ENCODE data around the gene PROSER3.

Gene PROSER3

GRCh38 chr19:35757749-35758608 is at the start of gene PROSER3:
PROSER3 (plus strand) TSS chr19:35758176; CDS start chr19:35758216, 40 bp downstream.
- DNase-seq (ENCODE audit: low spot score): peak; percentile 99

GRCh38 chr19:35708391-35708790 is 49.6 kb upstream of the PROSER3 start:
- DNase-seq (ENCODE audit: low spot score): no peak

GRCh38 chr19:35710784-35711723 is 46.9 kb upstream of the PROSER3 start:
- no peak for DNase-seq (ENCODE audit: low spot score)

DNA sequence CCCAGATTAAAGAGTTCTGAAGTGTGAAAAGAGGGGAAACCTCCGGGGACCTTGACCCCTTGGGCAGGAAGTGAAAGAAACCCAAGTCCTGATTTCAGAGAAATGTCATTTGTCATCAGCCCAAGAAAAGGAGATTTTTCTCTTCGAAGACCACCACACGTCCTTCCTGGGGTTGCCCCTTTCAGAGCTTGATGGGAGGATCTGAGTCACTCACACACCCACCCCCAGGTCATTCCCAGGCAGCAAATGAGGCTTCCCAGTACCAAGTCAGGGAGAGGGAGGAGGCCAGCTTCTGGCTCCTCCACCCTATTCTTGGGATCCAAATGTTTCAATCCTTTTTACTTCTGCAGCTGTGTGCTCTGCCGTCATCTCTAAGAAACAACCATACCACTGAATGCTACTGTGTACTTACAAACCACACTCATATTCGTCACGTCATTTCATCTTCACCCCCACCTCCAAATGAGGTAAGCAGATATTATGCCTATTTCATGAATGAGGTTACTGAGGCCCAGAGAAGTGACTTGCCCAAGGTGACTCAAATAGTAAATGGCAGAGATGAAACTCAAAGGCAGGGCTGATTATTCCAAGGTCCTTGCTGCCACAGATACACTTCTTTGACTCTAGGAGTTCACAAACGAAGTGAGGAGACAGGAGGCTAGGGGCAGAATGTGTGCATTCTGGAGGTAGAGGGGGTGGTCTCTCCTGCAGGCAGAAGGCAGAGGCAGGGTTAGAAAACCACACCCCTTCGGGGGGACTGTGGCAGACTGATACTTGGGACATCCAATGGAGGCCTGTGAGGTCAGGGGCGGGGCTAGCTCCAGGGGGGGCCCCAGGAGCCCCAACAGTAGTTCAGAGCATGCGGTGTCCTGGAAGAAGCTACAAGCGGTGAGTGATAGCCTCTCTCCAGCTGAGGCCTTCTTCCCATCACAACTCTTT is 45.1 kb upstream of the PROSER3 start:
- no peak for DNase-seq (ENCODE audit: low spot score)

DNA sequence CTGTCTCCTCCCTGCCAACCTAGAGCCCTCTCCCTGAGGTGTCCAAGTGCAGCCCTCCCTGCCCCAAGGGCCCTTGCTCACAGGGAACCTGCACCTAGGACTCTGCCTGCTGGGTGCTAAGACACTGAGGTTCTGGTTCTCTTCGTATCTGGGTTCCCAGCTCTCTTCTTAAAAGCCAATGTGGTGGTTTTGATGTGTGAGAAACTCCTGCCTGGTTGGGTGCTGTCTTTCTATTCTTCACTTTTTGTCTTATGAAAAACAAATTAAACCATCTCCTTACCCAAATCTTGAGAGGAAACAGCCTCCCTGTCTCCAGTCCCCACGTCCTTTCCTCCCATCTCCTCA is 44.5 kb upstream of the PROSER3 start:
- DNase-seq (ENCODE audit: low spot score): no peak

- no peak for DNase-seq (ENCODE audit: low spot score)
Observed at GRCh38 chr19:35713904-35714495, 44.0 kb upstream of the PROSER3 start.

GRCh38 chr19:35714601-35715354 is 43.2 kb upstream of the PROSER3 start:
- no peak for DNase-seq (ENCODE audit: low spot score)

DNA sequence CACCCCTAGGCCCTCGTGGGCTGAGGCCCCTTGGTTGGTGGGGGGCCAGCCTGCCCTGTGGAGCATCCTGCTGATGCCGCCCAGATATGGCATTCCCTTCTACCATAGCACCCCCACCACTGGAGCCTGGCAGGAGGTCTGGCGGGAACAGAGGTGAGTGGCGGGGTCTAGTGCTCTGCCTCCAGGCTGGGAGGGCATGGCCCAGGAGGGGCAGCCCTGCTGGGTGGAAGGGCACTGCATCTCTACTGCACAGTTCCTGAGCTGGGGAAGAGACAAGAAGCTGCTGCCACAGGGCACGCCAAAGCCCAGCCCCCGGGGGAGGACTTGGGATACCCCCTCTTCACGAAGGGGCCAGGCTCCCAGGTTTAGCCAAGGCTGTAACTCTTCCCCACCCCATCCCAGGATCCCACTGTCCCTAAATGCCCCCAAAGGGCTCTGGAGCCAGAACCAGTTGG is 42.6 kb upstream of the PROSER3 start:
- no peak for DNase-seq (ENCODE audit: low spot score)

DNA sequence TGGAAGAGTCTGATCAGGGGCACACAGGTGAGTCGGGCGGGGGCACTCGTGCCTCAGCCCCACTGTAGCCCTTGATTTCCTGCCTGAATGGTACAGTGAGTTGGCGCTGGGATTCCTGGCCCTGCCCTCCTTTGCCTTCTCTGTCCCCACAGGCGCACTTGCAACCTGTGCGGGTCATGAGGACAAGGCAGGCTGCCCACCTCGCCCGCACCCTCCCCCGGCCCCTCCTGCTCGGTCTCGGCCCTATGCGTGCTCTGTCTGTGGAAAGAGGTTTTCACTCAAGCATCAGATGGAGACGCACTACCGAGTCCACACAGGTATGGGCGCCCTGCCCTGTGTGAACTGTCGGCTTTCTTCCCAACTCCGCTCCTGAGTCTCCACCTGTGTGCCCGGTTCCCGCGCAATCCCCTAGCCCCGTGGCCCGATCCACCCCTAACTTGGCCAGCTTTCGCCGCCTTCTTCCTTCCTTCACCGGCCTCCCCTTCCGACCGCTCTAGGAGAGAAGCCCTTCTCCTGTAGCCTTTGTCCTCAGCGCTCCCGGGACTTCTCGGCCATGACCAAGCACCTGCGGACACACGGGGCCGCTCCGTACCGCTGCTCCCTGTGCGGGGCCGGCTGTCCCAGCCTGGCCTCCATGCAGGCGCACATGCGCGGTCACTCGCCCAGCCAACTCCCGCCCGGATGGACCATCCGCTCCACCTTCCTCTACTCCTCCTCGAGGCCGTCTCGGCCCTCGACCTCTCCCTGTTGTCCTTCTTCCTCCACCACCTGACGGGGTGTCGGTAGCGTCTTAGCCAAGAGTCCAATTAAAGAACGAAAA is 41.8 kb upstream of the PROSER3 start:
- DNase-seq (ENCODE audit: low spot score): peak; percentile 75

DNA sequence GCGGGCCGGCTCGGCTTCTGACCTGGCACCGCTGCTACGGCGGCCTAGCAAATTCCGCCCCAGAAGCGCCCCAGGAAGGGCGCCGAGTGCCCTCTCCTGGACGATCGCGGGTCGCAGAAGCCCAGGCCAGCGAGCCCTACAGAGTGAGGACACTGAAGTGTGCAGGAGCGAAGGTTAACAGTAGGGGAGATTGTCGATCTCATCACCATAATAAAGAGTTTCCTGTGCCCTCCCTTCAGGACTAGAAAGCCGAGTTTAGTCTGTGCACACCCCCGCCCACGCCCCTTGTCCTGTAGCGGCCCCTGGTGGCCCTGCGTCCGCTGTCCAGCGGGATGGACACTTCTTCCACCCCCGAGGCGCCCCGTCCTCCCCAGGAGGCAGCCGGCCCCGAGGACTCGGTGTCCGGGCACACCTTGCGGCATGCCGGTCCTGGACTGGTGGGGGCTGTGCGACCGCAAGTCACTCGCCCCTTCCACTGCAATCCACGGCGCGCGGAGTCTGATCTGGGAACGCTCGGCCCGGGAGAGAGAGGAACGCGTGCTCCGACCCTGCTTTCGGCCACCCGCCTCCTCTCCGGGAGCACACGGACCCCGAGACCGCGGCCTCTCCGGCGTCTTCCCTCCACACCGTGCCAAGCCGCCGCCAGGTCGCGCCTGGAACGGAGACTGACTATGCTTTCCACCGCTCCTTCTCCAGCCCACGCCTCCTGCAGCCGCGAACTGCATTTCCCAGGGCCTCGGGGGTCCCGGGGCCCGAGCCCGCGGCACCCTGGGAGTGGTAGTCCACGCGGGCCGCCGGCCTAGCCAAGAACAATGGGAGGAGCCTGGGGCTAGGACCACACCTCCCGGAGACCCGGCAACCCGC is 40.9 kb upstream of the PROSER3 start:
- DNase-seq (ENCODE audit: low spot score): peak; percentile 96

DNA sequence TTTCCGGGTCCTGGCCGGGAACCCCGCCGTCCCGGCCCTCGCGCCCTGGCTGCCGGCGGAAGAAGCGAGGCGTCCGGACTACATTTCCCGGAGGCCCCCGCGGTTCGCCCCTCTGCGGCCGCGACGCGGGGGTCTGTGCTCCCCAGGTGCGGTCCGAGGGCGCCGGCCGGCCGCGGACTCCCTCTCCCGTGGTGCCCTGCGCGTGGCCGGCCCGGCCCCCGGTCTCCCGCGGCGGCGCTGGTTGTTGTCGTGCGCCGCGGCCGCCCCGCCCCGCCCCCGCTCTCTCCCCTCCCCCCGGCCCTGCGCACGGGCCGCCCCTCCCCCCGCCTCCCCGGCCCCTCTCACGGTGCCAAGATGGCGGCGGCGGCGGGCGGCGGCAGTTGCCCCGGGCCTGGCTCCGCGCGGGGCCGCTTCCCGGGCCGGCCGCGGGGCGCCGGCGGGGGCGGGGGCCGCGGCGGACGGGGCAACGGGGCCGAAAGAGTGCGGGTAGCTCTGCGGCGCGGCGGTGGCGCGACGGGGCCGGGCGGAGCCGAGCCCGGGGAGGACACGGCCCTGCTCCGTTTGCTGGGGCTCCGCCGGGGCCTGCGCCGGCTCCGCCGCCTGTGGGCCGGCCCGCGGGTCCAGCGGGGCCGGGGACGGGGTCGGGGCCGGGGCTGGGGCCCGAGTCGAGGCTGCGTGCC is 40.2 kb upstream of the PROSER3 start, which contains the start of gene KMT2B:
TSS of gene KMT2B (plus strand) at position 339 of the 680 bp plus-strand sequence. CDS start at position 355, 16 bp downstream.
- DNase-seq (ENCODE audit: low spot score): no peak

DNA sequence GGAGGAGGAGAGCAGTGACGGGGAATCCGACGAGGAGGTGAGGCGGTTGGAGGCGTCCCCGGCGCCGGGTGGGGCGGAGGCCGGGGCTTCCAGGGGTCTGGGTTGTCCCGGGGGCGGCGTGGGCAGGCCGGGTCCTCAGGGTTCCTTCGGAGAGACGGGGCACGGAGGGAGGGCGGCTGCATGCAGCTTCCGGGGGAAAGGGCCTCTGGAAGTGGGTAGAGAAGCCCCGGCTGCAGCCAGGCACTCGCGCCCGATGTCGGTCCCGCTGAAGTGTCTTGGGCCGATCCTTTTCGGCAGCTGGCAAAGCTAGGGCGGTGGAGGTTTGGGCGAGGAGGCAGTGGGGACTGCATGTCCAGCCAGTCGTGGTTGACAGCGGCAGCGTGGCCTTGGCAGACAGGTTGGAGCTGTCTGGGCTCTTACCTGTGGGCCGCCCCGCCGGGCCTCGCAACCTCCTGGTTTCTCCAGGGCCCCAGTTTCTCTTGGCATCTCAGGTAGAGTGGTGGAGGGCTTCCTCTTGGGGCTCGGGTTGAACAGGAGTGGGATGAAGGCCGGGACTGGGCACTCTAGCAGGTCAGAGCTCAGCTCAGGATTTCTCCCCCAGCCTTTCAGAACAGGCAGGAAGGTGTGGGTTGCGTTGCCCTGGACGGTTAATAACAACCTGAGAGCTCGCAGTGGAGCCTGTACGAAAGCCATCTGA is 39.5 kb upstream of the PROSER3 start:
- DNase-seq (ENCODE audit: low spot score): no peak

DNA sequence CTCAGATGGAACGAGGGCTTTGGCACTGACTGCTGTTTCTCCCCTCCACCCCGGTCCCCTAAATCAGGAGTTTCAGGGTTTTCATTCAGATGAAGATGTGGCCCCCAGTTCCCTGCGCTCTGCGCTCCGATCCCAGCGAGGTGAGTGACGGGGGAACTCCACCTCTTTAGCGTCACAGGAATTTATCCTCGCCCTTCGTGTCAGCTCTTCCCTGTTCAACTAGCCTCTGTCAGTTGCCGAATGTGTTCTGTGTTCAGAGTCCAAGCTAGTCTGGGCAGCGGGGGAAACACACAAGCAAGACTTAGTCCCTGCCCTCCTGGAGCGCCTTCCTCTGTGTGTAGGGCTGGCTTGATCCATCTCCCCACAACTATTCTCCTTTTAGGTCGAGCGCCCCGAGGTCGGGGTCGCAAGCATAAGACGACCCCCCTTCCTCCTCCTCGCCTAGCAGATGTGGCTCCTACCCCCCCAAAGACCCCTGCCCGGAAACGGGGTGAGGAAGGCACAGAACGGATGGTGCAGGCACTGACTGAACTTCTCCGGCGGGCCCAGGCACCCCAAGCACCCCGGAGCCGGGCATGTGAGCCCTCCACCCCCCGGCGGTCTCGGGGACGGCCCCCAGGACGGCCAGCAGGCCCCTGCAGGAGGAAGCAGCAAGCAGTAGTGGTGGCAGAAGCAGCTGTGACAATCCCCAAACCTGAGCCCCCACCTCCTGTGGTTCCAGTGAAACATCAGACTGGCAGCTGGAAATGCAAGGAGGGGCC is 38.4 kb upstream of the PROSER3 start:
- no peak for DNase-seq (ENCODE audit: low spot score)

DNA sequence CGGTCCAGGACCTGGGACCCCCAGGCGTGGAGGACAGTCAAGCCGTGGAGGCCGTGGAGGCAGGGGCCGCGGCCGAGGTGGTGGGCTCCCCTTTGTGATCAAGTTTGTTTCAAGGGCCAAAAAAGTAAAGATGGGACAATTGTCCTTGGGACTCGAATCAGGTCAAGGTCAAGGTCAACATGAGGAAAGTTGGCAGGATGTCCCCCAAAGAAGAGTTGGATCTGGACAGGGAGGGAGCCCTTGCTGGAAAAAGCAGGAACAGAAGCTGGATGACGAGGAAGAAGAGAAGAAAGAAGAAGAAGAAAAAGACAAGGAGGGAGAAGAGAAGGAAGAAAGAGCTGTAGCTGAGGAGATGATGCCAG is 37.8 kb upstream of the PROSER3 start:
- no peak for DNase-seq (ENCODE audit: low spot score)

DNA sequence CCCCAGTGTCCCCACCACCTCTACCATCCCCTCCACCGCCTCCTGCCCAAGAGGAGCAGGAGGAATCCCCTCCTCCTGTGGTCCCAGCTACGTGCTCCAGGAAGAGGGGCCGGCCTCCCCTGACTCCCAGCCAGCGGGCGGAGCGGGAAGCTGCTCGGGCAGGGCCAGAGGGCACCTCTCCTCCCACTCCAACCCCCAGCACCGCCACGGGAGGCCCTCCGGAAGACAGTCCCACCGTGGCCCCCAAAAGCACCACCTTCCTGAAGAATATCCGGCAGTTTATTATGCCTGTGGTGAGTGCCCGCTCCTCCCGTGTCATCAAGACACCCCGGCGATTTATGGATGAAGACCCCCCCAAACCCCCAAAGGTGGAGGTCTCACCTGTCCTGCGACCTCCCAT is 37.3 kb upstream of the PROSER3 start:
- DNase-seq (ENCODE audit: low spot score): no peak

- DNase-seq (ENCODE audit: low spot score): no peak
Observed at GRCh38 chr19:35721374-35721773, 36.6 kb upstream of the PROSER3 start.

DNA sequence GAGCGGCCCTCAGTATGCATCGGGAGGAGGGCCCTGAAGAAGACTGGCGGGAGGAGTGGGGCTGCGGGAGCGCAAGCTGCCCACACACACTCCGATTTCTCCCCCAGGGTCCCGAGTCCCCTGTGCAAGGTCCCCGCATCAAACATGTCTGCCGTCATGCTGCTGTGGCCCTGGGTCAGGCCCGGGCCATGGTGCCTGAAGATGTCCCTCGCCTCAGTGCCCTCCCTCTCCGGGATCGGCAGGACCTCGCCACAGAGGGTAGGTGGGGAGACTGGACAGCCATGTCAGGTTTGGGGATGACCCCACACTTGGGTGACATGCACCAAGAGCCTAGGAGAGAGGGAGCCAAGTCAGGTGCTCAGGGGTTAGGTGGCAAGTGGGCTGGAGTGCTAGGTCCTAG is 35.5 kb upstream of the PROSER3 start:
- DNase-seq (ENCODE audit: low spot score): no peak
